Activated CD8-positive, alpha-beta memory T cell treated with anti-CD3 and anti-CD28 coated beads, Interleukin-2, amount 10 ng/mL, durations not matched to agents 7 days and 5 days (primary cell): ENCODE measurements around the gene CA5A. TPM values are rescaled to one million over a fixed set of nuclear protein-coding genes. Genes with fewer than 3 reads are reported as not detected.

Experiments used
- ATAC-seq: fragments of 150-1000 bp; cut with Tn5 transposase; one replicate; pipeline ENCODE4 v1.10.0; 2021; ENCODE audit warnings: moderate library complexity
- CTCF ChIA-PET: fragments of 350-600 bp; sonication (Branson Sonifier 250); formaldehyde crosslinking; loops from one replicate; lab custom pipeline; 2021; ENCODE audit warnings: antibody characterized with exemption; lab: Charles Lee
- DNase-seq: peaks from one replicate; pipeline ENCODE4 v3.0.0-alpha.2; 2020
- H3K27ac Mint-ChIP-seq: one replicate; pipeline ENCODE4 v1.8.0; 2021; ENCODE audit warnings: mild to moderate bottlenecking, mixed read lengths
- H3K27me3 Mint-ChIP-seq: one replicate; pipeline ENCODE4 v1.8.0; 2021; ENCODE audit warnings: mixed read lengths
- H3K36me3 Mint-ChIP-seq: one replicate; pipeline ENCODE4 v1.8.0; 2021; ENCODE audit warnings: mild to moderate bottlenecking, mixed read lengths
- H3K4me1 Mint-ChIP-seq: one replicate; pipeline ENCODE4 v1.8.0; 2021; ENCODE audit warnings: mixed read lengths
- H3K4me3 Mint-ChIP-seq: one replicate; pipeline ENCODE4 v1.8.0; 2021; ENCODE audit warnings: mild to moderate bottlenecking, moderate library complexity, mixed read lengths
- H3K9me3 Mint-ChIP-seq: one replicate; pipeline ENCODE4 v1.8.0; 2022; ENCODE audit warnings: low read depth, mixed read lengths
- total RNA-seq, 2 experiments: library from RNA; stranded (reverse); gene quantifications; one replicate each; pipeline ENCODE4 v1.2.3, GENCODE V29; 2021

Gene CA5A
- total RNA-seq, 2 experiments from 2014 or later, result not detected

DNA sequence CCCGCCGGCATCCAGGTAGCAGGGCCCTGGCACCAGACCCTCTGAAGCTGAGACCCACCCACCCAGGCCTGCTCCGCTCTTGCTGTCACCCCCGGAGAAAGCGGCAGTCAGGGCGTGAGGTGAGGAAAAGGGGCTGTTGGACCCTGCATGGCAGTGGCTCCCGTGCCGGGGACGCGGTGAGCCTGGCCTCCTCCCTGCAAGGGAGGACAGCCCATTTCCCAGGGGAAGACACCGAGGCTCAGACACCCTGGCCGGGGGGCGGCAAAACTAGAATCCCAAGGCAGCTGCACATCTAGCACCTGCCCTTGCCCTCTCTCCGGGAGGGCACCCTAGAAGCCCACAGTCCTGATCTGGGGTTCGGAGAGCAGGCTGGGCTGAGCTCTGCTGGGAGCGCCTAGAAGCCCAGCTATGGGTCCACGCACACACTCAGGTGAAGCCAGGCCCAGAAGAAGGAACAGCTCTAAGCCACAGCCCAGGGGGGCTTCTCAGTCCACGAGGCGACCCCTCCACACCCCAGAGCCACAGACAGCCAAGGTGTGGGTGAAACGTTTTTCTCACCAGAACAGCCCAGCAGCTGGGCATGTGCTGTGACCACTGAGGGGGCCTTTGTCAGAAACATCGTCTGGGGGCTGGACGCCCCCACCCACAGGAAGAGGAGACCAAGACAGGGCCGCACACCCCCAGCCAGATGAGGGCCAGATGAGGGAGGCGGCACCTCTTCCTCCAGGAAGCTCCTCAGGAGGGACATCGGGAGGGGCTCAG lies 89.4 kb downstream of the CA5A start:
- Mint-ChIP-seq H3K27me3 (no peaks in the 10 kb centered on the region), H3K36me3 (peaks cover 20% of the 10 kb centered on the region), H3K4me3 (no peak overlapping the region), H3K4me1 (peaks cover 16% of the 10 kb centered on the region), H3K9me3 (no peaks in the 10 kb centered on the region), H3K27ac (no peak overlapping the region)
- ATAC-seq (no peak), DNase-seq (no peak)
- CTCF ChIA-PET, result interaction anchor here (0.8 to 8.8 kb wide), 7 partner anchors 10 to 70 kb away, joined by 3 to 113 read pairs (median 4); no protein-coding TSS in a partner anchor

DNA sequence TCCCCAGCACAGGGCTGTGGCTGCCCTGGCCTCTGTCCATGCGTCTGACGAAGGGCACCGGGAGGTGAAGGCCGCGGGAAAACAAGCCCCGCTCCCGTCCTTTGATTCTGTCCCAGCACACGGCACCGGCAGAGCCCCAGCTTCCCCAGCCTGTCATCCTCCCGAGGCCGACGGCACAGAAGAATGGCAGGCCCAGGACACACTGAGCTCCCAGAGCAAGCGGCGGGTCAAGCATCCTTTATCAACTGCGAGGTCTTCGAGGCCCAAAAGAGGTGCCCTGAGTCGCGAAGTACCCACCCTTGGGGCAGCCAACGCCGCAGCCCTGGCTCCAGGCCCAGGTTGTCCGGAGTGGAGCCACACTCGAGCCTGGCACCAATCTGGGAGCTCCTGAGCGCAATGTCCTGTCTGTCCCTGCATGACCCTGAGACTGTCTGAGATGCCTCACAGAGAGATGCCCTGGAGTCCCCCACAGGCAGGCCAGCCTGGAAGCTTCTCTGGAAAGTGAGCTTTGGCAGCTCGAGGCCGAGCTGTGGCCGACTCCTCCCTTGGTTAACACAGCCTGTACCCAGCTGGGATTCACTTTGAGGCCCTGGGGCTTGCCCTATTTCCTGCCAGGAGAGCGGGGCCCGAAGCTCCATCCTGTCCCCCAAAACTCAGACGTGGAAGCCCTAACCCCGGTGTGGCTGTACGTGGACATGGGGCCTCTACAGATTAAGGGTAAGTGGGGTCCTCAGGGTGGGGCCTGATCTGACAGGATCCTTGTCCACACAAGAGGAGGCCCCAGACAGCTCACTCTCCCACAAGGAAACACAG lies 90.3 kb downstream of the CA5A start:
- DNase-seq (no peak), ATAC-seq (no peak)
- CTCF ChIA-PET, result interaction anchor here (1.0 to 8.8 kb wide), 4 partner anchors 22 to 69 kb away, joined by 3 to 113 read pairs (median 8); no protein-coding TSS in a partner anchor
- no peaks in the 10 kb centered on the region for H3K9me3 Mint-ChIP-seq
- no peak overlapping the region for H3K27ac Mint-ChIP-seq
- peaks cover 15% of the 10 kb centered on the region for H3K4me1 Mint-ChIP-seq
- H3K36me3 Mint-ChIP-seq, result peaks cover 17% of the 10 kb centered on the region
- H3K4me3 Mint-ChIP-seq, result no peak overlapping the region
- no peaks in the 10 kb centered on the region for H3K27me3 Mint-ChIP-seq

DNA sequence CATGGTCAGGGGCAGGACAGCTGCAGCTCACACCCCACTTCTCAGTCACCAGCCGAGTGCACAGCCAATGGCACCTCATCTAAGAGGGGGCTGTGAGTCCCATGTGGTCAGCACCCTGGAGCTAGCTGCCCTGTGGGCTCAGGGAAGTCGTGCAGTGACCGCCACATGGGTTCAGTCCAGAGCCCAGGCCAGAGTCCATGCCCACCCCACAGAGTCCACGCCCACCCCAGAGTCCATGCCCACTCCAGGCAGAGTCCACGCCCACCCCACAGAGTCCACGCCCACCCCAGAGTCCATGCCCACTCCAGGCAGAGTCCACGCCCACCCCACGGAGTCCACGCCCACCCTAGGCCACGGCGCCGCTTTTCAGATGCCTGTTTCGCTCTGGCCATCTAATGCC lies 91.1 kb downstream of the CA5A start:
- Mint-ChIP-seq H3K27me3 (no peaks in the 10 kb centered on the region), H3K36me3 (peaks cover 14% of the 10 kb centered on the region), H3K9me3 (no peaks in the 10 kb centered on the region), H3K27ac (no peak overlapping the region), H3K4me3 (no peak overlapping the region), H3K4me1 (peaks cover 9% of the 10 kb centered on the region)
- DNase-seq, result no peak
- ATAC-seq, result peak; percentile 17
- CTCF ChIA-PET, result interaction anchor here (1.2 to 8.8 kb wide), 2 partner anchors 23 to 65 kb away, joined by 3 to 113 read pairs; no protein-coding TSS in a partner anchor

DNA sequence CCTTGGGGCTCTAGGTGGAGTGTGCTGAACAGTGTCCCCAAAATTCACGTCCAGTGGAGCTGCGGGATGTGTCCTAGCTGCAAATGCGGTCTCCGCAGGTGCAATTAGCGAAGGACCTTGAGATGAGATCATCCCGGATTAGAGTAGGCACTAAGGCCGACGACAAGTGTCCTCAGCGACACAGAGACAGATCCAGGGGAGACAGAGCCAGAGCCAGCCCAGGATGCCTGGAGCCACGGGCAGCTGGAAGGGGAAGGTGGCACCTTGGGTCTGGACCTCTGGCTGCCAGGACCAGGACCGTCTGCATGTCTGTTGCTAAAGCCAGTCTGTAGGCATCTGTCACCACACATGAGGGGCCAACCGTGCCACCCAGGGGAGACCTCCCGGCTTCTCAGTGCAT lies 91.5 kb downstream of the CA5A start:
- H3K27ac Mint-ChIP-seq, result no peak overlapping the region
- CTCF ChIA-PET, result no interaction called here
- peaks cover 7% of the 10 kb centered on the region for H3K4me1 Mint-ChIP-seq
- H3K27me3 Mint-ChIP-seq, result no peaks in the 10 kb centered on the region
- peaks cover 16% of the 10 kb centered on the region for H3K36me3 Mint-ChIP-seq
- no peaks in the 10 kb centered on the region for H3K9me3 Mint-ChIP-seq
- no peak overlapping the region for H3K4me3 Mint-ChIP-seq
- no peak for ATAC-seq
- DNase-seq, result no peak

DNA sequence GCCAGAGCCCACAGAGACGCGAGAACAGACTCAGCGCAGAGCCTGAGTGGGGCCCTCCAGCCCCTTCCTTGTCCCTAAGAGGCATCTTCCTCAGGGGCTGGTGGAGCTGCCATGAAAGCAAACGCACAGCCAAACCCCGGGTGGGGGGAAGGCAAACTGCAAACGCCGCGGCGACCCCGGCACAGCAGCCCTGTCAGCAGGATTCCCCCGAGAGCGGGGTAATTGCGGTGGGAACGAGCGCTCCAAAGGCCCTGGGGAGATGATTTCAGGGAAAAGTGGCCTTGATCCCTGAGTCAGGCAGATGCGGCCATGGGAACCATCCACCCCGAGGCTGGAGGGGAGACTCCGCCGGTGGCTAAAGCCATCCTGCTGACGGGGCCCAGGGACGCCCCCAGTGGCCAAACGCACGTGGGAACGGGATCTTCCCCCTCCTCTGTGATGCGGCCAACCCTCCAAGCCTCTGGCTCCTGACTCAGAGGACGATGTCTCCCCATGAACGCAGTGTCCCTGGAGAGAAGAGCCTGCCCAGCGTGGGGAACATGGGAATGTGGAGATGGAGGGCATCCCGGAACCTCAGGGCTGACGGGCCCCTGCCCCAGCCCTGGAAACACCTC lies 92.1 kb downstream of the CA5A start:
- Mint-ChIP-seq H3K27ac (no peak overlapping the region), H3K27me3 (no peaks in the 10 kb centered on the region), H3K9me3 (no peaks in the 10 kb centered on the region), H3K4me3 (no peak overlapping the region), H3K36me3 (peaks cover 22% of the 10 kb centered on the region), H3K4me1 (peaks cover 7% of the 10 kb centered on the region)
- CTCF ChIA-PET, result no interaction called here
- DNase-seq (no peak), ATAC-seq (no peak)

DNA sequence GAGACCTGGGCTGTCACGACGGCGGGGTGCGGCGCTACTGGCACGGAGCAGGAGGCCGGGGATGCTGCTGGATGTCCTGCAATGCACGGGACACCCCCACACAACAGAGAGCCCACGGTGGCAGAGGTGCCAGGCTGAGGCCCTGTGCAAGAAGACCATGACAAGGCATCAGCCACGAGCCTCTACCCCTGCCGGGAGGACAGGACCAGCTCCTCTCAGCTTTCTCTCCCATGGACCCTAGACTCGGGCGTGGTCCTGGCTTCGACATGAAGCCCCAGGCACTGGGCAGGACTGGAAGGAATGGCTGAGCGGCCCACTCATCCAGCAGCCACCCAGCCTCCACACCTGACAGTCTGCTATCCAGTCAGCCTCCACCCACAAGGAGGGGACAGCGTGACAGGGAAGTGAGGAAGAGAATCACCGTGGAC lies 92.6 kb downstream of the CA5A start:
- Mint-ChIP-seq H3K36me3 (peaks cover 19% of the 10 kb centered on the region), H3K9me3 (no peaks in the 10 kb centered on the region), H3K4me3 (no peak overlapping the region), H3K27me3 (no peaks in the 10 kb centered on the region), H3K27ac (peak overlapping the region; percentile 71), H3K4me1 (peaks cover 7% of the 10 kb centered on the region)
- CTCF ChIA-PET, result no interaction called here
- no peak for ATAC-seq
- no peak for DNase-seq

DNA sequence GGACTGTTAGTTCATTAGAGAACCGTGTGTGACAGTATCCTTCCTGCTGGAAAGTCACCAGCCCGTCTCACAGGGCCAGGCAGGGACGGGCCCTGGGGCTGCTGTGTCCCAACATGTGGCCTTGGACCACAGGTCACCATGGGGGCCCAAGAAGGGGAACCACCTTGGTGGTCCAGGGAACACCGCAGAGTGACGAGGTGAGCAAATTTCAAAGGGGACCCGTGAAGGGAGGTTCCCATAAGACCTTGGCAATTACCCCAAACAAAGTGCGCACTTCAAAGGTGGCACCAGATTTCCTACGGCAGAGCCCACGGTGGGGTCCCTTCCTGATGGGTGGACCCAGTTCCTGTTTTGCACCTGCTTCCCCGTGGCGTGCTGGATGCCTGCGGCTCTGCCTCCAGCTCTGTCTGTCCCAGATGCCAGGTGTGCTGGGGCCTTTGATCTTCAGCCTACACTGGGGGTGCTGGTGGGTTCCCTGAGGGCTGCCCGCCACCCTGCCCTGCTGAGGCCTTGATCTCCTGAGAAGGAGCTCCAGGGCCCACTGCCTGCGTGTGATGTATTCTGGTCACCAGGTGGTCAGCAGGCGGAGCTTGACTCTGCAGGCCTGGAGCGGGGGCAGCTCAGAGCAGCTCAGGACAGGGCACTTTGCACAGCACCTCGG lies 94.0 kb downstream of the CA5A start:
- H3K9me3 Mint-ChIP-seq, result no peaks in the 10 kb centered on the region
- ATAC-seq, result no peak
- no peak overlapping the region for H3K4me3 Mint-ChIP-seq
- peaks cover 15% of the 10 kb centered on the region for H3K36me3 Mint-ChIP-seq
- no peaks in the 10 kb centered on the region for H3K27me3 Mint-ChIP-seq
- CTCF ChIA-PET, result interaction anchor here (1.1 to 5.2 kb wide), 2 partner anchors 8 to 62 kb away, joined by 6 to 26 read pairs; no protein-coding TSS in a partner anchor
- DNase-seq, result no peak
- H3K27ac Mint-ChIP-seq, result no peak overlapping the region
- peaks cover 4% of the 10 kb centered on the region for H3K4me1 Mint-ChIP-seq

DNA sequence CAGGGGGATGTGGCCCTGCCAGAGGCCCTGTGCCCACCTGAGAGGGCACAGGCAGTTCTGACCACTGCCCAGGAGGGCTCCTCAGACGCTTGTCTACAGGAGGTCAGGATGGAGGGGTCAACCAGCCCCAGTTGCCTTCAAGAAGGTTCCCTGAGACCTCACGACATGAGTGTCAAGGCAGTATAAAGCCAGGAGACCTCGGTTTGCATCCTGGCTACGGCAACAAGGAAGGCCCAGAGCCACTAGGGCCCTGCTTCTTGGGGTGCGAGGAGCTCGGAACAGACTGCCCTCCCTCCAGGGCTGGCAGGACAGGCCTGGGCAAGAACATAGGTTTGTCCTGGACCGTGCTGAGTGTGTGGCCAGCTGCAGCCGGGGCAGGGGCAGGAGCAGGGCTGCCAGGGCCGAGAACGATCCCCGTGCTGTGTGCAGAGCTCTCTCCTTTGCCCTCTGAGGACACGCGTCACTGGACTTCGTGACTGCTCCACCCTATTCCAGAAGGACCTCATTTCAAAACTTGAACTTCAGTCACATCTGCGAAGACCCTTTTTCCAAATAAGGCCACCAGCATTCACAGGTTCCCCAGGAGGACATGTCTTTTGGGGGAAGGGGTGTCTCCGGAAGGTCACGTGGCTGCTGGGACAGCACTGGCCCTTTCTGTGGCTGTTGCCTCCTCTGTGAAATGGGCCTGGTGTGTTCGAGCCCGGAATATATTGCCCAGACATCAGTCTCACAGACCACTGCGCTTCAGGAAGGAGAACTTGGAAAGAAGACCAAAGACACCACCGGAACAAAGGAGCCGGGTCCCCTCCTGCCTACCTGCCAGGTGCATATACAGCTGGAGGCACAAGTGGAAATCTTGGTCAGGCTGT lies 94.8 kb downstream of the CA5A start:
- Mint-ChIP-seq H3K27ac (no peak overlapping the region), H3K4me3 (no peak overlapping the region)
- CTCF ChIA-PET, result interaction anchor here (1.1 to 5.2 kb wide), 2 partner anchors 9 to 62 kb away, joined by 6 to 26 read pairs; no protein-coding TSS in a partner anchor

DNA sequence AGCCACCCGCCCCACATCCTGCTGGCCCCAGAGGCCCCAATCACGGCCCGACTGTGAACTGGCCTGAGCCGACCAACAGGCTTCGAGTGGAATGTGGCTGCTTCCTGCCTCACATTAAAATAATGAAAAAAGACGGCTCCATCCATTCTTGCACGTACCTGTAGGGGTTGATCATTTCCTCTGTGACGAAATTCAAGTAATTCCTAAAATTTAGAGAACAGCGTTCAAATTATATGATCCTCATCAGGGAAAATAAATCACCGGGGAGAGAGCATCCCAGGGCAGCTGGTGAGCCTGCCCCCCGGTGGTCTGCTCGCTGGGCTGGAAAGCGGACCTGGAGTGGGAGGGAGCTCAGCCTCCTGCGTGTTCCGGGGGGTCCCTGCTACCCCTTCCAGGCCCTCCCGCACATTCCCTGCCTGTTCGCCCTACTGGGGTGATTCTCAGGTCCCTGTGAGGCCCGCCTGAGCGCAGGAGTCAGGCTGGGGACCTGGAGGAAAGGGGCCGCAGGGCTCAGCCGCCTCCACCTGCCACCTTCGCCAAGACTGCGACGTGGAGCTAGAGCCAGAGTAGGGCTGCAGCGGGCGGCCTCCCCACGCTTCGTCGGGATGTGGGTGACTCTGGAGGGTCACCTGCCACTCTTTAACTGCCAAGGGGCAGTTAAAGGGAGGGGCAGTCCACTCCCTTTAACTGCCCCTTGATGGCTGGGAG lies 95.9 kb downstream of the CA5A start:
- DNase-seq, result no peak
- Mint-ChIP-seq H3K4me1 (peaks cover 4% of the 10 kb centered on the region), H3K36me3 (peaks cover 20% of the 10 kb centered on the region), H3K4me3 (no peak overlapping the region), H3K9me3 (no peaks in the 10 kb centered on the region), H3K27me3 (no peaks in the 10 kb centered on the region), H3K27ac (no peak overlapping the region)
- CTCF ChIA-PET, result interaction anchor here (0.8 to 5.2 kb wide), 2 partner anchors 9 to 60 kb away, joined by 4 to 26 read pairs; no protein-coding TSS in a partner anchor
- ATAC-seq, result no peak

More for the DNA sequence above, 94.8 kb downstream of the CA5A start:
- Mint-ChIP-seq H3K36me3 (peaks cover 19% of the 10 kb centered on the region), H3K4me1 (peaks cover 4% of the 10 kb centered on the region), H3K27me3 (no peaks in the 10 kb centered on the region), H3K9me3 (no peaks in the 10 kb centered on the region)
- DNase-seq, result no peak
- ATAC-seq, result no peak

DNA sequence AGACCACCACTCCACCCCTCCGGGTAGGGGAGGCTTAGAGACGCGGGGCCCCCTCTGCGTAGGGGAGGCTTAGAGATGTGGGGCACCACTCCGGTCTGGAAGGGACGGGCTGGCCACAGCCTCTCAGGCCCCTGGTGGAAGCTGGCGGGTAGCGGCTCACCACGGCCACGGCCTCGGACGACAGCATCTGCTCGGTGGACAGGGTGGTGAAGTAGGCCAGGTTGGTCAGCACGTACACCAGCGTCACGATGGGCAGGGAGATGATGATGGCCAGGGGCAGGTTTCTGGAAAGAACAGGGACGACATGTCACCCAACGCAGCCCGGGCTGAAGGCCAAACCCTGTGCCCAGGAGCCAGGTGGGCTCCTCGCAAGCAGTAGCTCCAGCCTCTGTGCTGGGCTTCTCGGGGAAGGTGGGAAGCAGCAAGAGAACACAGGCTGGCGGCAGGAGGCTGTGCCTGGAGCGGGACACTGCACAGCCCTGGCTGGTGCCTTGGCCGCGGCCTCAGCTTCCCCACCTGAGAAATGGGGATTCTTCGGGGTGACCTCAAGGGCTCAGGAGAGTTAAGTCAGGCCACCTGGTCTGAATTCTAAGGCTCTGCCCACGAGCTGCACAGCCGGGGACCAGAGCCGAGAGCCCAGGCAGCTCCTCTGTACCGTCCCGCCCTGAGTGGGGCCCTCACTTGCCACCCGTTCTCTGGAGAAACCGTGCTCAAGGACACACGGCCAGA lies 96.6 kb downstream of the CA5A start:
- Mint-ChIP-seq H3K4me1 (peaks cover 2% of the 10 kb centered on the region), H3K4me3 (no peak overlapping the region), H3K27ac (no peak overlapping the region), H3K36me3 (peaks cover 18% of the 10 kb centered on the region), H3K9me3 (no peaks in the 10 kb centered on the region), H3K27me3 (no peaks in the 10 kb centered on the region)
- CTCF ChIA-PET, result interaction anchor here (1.0 to 5.2 kb wide), 5 partner anchors 10 to 60 kb away, joined by 3 to 26 read pairs (median 4); no protein-coding TSS in a partner anchor
- ATAC-seq (no peak), DNase-seq (no peak)
